ENCODE measurements around the gene CDH6. TPM values are rescaled to one million over a fixed set of nuclear protein-coding genes. Genes with fewer than 3 reads are reported as not detected.

The CDH6 gene
- total and polyA plus RNA-seq, 2 of the 13 experiments (the other 11 are each of a cell fraction or from before 2014, with no cell fraction given), result not detected

- Histone ChIP-seq H2AFZ (ENCODE audit: low read length) (no peak overlapping the region), H3K9me3 (ENCODE audit: low read length) (no peaks in the 10 kb centered on the region), H3K36me3 (replicated peaks in 1 of 2; ENCODE audit: control insufficient read depth in 1 of 2, insufficient read depth in 2 of 2, low read length in 2 of 2) (no peaks in the 10 kb centered on the region), H3K4me2 (ENCODE audit: low read depth, low read length) (no peak overlapping the region), H4K20me1 (ENCODE audit: insufficient read depth, low read length) (no peaks in the 10 kb centered on the region), H3K79me2 (ENCODE audit: insufficient read depth, low read length) (no peaks in the 10 kb centered on the region), H3K27me3 (ENCODE audit: control insufficient read depth in 1 of 2, insufficient read depth in 2 of 2, low read length in 2 of 2) (no peaks in the 10 kb centered on the region), H3K27ac (ENCODE audit: extremely low read length, insufficient read depth, low read length) (no peak overlapping the region), H3K9ac (ENCODE audit: insufficient read depth, low read depth, low read length) (no peak overlapping the region), H3K4me1 (ENCODE audit: insufficient read depth, low read length) (no peaks in the 10 kb centered on the region), H3K4me3 (replicated peaks in 1 of 3; ENCODE audit: insufficient read depth in 1 of 3, low read depth in 2 of 3, low read length in 3 of 3) (no peak overlapping the region)
- ATAC-seq (no peak), FAIRE-seq (no peak), DNase-seq (ENCODE audit: low spot score) (no peak)
- intact Hi-C loops (cut with micrococcal nuclease; ENCODE audit: unreplicated experiment) (loop anchor here (1.0 to 5.0 kb wide), 2 partner anchors 785 to 1144 kb away; no protein-coding TSS in a partner anchor), in situ Hi-C loops (cut with HindIII; ENCODE audit: extremely low pct_ligation_motif_present, low pct_unique_long_range_greater_than_20kb) (no loop called here)
- 30% methylated on average over 7 of the region's 7 CpGs for WGBS (ENCODE audit: low lambda C conversion rate)
- TF ChIP-seq NFYC (CRISPR knock-in tag; IDR thresholded peaks at IDR 0.05) (no peak), ZNF891 (CRISPR knock-in tag; IDR thresholded peaks at IDR 0.05) (no peak), ZFYVE20 (CRISPR knock-in tag; IDR thresholded peaks at IDR 0.05; ENCODE audit: borderline replicate concordance, low read depth) (no peak), PRPF4 (IDR thresholded peaks at IDR 0.05; ENCODE audit: low read depth, low read length, poor library complexity, severe bottlenecking) (no peak), HMGA1 (CRISPR knock-in tag; conservative IDR thresholded peaks at IDR 0.05) (no peak), ZNF556 (CRISPR knock-in tag; IDR thresholded peaks at IDR 0.05; ENCODE audit: borderline replicate concordance) (no peak), NFRKB (IDR thresholded peaks at IDR 0.05) (no peak), REXO4 (CRISPR knock-in tag; IDR thresholded peaks at IDR 0.05; ENCODE audit: borderline replicate concordance) (no peak), NR1H2 (CRISPR knock-in tag; IDR thresholded peaks at IDR 0.05; ENCODE audit: borderline replicate concordance, low read depth) (no peak), CHD4 (IDR thresholded peaks at IDR 0.05; ENCODE audit: borderline replicate concordance, low read length) (no peak)
- POLR2A ChIA-PET, result no interaction called here
- CTCF ChIA-PET (ENCODE audit: low intra/inter-chr PET ratio, low total read pairs), result interaction anchor here (1.3 kb wide), 1 partner anchor 1145 kb away, joined by 6 read pairs; no protein-coding TSS in a partner anchor
- BruUV-seq (replicated peaks), result no TSS peak
These were observed 7.5 kb upstream of the CDH6 start for GRCh38 chr5:31185951-31186350.
